GM23248 (cell line): Measurements from ENCODE around the gene PASD1.

Source experiments
- EZH2 ChIP-seq: fragments of 200-600 bp; sonication (generic); IDR thresholded peaks from 2 replicates; pipeline ENCODE4 v1.6.1; 2018; ENCODE audit warnings: antibody characterized with exemption, mild to moderate bottlenecking; ENCODE audit not compliant: insufficient read depth, poor library complexity, severe bottlenecking
- EZH2phosphoT487 ChIP-seq: fragments of 200-600 bp; sonication (generic); IDR thresholded peaks from 2 replicates; pipeline ENCODE4 v1.6.1; 2018; ENCODE audit warnings: antibody characterized with exemption, moderate library complexity, mild to moderate bottlenecking, low read depth; ENCODE audit not compliant: insufficient read depth

GRCh38 chrX:151563449-151563848 is at the start of gene PASD1:
- TF ChIP-seq EZH2phosphoT487 (no peak), EZH2 (no peak)
